HG03097 (cell line): ENCODE results near the gene PTPRT.

Experiments
- ATAC-seq: cut with Tn5 transposase; IDR thresholded peaks from one replicate; pipeline ENCODE4 v1.9.1; 2021; ENCODE audit not compliant: unreplicated experiment, low FRiP score

PTPRT gene

DNA sequence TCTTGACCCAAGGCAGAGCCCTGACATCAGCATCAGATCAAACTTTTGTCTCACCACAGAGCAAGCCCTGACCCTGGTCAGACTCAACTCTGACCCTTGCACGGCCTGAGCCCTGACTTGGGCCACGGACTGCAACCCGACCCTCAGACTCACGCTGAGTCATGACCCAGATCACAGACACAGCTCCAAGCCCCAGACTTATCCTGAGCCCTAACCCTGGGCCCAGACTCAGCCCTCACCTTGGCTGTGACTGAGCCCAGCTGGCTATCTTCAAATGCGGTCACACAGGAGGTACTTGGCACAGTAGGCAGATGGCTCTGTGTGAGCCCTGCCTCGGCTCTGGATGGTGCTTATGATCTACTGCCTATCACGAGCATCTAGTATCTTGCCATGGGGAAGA is 602.3 kb downstream of the PTPRT start:
- no peak for ATAC-seq

DNA sequence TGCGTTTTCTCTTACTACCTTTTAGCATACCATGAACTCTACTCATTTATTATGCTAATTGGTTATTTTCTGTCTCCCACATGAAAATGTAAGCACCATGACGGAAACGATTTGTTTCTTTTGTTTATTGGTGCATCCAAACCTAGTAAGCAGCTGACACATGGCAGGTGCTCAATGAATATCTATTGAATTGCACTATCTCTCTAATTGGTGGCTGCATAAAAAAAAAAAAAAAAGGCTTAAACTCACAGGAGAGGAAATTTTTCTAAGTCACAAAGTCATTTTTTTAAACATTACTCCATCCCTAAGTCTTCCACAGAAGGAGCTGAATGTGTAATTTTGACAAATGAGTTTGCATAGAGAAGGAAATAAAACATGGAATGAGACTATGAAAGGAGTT is 608.4 kb downstream of the PTPRT start:
- ATAC-seq, result no peak

DNA sequence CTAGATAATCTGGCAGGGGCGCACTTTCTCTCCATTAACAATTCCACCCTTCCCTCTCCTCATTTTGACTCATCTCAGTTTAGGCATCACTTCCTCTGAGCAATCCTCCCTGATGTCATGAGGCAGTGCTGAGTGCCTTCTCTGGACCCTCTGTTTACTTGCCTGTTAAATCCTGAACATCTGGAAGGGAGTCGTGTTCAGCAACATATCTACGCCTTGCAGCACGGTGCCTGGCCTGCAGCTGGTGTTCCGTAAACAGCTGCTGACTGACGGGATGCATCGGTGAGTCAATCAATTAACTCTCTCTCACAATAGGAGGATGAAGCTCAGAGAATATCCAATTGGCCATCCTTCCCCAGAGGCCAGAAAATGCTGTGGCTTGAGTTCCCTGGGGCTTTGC is 613.5 kb downstream of the PTPRT start:
- ATAC-seq, result no peak

DNA sequence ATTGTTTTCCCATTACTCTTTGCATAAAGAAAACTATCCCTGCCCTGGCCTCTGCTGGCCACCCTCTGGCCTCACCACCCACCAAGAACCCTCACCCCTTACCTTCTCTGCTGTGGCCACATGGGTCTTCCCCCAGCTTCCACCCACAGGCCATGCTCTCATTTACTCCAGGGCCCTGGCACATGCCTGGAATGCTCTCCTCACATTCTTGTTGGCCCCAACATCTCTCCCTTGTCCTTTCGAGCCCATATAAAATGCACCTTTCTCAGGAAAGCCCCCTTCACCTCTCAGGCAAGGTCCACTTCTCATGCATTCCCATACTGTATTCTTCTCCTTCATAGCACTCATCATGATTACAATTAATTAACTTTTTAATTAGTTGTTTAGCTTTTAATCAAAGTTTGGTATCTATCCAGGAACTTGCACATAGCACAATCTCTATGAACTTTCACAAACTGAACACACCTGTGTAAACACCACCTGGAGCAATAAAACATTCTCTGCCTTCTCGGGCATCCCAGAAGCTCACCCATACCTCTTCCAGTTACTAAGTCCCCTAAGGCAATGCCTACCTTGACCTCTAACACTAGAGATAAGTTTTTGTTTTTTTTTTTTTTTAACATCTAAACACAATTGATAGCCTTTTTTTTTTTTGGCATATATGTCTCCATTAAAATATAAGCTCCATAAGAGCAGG is 617.2 kb downstream of the PTPRT start:
- ATAC-seq, result no peak

DNA sequence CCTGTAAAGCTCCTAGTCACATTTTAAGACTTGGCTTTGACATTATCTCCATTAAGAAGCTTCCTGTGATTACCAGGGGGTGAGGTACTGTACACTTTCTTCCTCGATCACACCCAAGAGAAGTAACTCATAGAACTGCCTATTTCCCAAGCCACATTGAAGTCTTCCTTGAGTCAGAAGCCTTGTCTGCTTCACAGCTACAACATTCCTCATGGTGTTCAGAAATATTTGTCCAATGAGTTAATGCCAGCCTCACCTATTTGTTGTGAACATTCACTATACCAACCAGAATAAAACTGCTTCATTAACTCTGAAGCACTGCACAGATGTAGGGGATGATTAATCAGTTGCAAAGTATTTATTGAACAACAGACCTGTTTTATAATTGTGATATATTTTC is 622.3 kb downstream of the PTPRT start:
- no peak for ATAC-seq

DNA sequence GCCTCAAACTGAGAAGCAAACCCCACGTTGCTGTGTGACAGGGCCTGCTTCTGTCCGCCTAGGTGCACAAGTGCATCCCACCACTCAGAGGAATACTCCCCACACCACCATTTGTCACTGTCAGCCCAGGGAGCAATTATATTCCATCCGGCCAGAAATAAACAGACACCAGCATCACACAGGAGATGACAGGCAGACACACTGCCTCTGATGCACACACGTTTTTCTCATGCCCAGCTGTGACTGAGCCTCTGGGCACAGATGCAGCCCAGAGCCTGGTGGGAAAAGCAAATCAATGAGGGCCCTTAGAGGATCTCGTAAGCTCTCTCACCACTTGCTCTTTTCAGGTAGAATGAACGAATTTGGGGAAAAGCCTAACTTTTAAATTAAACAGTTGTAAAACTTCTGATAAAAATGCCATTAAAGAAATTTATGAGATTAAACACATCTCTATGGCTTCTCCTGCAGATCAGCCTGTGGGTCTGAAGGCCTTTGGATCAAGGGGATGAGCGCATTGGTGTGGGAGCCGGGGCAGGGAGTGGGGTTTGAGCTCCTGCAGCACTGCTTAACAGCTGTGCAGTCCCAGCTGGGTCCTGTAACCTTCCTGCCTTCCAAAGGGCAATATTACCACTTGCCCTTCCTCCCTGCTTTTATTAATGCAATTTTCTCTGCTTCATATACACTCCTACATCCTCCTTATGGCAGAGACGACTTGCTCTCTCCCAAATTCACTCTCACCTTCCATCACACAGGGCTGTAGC is 624.3 kb downstream of the PTPRT start:
- no peak for ATAC-seq

DNA sequence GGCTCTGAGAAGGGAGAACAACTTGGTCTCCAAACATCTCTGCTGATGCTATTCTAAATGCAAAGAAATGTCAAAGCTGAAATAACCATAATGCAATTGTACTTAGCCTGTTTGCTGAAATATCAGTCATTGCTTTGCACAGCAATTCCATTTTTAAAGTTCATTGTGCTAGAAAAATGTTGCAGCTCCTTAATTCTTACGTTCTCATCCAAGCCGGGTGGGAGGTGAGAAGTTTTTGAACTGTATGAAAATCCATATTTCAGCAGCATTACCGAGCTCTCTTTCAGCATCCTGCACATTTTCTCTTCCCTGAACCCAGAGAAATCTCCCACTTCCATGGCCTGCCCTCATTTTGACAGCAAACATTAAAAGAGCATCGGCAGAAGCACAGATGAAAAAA is 630.0 kb downstream of the PTPRT start:
- no peak for ATAC-seq

DNA sequence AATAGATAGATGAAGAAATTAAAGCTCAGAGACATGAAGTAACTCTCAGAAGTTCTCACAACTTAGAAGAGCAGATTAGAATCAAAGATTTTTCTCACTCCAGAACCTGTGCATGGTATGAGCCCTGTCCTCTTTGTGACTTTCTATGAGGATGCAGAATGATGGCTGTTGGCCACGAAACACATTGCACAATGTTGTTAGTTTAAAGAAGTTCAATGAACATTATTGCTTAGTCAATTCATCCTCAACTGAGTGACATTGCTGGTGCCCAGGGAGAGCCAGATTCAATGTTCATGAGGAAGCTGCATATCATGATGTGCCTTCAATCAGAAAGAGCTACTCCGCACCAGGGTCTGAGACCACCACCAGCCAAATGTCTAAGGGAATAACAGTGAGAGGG is 633.1 kb downstream of the PTPRT start:
- ATAC-seq, result no peak

DNA sequence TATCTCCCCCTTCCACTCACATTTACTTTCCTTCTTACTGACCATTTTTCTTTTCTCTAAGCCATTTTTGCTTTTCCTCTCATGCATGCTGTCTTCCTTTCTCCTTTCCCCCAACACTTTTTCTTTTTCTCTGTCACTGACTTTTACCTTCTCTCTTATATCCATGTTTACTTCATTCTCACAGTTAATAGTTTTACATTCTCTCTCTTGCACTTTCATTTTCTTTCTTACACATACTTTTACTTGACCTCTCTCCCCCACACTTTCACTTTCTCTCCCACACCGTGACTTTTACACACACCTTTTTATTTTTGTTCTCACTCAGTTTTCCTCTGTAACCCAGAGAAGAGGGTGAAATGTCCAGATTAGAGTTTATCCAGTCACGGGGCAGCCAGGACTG is 636.3 kb downstream of the PTPRT start:
- ATAC-seq, result no peak

DNA sequence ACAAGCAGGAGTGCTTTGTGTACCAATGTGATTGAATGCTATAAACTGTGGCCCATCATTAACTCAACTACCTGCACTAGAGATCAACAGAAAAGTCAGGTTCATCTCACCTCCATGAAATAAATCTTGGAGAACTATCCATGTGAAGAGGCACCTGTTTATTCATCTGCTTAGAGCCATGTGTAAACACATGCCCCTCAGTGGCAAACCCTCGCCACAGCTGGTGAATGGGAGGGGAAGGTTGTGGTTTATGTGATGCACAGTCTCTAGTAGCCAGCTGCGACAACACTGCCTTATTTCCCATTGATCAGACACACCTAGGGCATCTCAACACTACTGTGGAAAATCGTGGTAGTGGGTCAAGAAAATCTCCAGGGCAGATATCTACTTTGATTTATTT is 640.2 kb downstream of the PTPRT start:
- ATAC-seq, result no peak

DNA sequence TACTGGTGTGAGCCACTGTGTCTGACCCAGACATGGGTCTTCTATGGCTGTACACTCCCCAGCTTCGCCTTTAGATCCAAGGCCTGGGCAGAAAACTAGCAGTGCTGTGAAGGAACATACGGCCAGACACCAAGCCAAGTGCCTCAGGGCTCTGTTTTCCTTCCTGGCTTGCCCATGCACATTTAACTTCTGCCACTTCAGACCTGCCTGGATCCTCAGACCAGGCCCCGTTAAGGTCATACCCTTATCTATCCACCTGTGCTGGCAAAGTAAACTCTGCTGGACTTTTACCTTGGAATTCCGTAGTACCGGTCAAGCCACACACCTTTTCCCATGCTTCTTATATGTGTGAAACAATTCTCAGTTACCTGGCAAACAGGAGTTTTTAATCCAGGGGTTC is 644.8 kb downstream of the PTPRT start:
- no peak for ATAC-seq

DNA sequence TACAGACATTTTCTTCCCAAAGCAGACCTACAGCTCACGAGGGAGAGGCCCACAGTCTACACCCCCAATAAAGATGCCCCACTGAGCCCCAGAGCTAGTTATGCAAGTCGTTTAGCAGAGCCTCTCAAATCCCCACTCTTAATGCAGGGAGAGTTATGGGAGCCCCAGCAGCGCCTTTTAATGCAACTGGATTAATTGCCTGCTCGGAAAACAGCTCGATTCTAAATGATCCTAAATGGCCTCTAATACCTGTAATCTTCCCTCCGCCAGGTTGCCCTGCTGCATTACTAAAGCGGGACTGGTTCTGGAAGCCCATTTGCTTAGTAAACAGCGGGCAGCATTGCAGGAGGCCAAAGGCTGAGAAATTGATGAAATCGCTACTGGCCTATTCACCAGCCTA is 656.9 kb downstream of the PTPRT start:
- ATAC-seq, result no peak

DNA sequence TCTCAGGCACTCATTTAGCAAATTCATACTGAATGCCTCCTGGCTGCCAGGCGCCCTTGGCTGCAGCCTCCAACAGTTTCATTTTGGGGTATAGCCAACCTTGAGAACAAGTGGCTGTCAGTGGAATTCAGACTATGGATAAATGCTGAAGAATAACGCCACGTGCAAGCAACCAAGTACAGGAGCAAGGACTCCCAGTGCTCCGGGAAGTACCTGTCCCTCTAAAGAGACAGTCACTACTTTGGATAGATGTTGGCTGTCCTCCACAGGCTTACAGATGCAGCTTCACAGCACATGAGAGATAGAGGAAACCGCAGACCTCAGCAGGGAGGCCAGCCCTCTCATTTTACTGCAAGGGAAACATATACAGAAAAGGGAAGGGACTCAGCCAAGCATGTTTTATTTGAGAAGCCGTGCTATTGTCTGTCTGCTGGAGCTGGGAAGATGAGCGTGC is 658.2 kb downstream of the PTPRT start:
- no peak for ATAC-seq

DNA sequence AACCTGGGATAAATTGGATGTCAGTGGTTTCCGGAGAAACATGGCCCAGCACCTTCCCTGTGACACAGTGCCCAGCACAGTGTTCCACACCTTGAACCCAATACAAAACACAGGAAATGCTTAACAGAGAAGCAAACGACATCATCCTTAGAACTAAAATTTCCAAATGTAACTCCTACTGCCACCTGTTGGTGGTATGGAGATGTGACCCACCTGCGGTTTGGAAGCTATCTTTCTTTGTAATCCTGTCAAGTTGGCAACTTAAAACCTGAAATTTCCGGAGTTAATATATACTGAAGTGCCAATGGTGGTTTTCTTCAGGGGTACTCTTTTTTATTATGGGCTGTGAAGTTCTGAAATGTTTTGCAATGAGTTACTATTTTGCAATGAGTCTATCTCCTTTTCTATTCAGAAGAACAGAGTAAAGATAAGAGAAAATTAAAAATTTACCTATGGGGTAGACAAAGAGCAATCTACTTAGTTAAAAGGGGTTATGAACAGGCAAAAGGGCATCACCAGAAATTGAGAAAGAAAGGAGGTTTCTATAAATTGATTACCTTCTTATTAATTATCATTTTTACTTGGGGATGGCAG is 658.8 kb downstream of the PTPRT start:
- no peak for ATAC-seq

DNA sequence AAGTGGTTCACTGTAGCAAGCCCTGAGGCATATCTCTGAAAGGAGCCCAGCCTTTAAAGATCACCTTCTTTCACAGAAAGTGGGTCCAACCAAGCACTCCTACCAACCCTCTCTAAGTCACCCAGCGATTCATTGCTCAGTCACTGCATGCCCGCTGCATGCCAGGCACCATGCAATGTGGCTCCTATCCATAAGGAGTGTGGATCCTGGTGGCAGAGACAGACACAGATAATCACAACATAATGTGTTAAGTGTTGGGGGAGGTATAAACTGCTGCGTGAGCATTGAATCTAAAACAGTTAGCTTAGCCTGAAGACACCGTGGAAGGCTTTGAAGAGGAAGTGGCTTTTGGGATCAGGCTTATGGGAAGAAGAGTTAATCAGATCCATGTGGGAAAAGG is 659.5 kb downstream of the PTPRT start:
- no peak for ATAC-seq

DNA sequence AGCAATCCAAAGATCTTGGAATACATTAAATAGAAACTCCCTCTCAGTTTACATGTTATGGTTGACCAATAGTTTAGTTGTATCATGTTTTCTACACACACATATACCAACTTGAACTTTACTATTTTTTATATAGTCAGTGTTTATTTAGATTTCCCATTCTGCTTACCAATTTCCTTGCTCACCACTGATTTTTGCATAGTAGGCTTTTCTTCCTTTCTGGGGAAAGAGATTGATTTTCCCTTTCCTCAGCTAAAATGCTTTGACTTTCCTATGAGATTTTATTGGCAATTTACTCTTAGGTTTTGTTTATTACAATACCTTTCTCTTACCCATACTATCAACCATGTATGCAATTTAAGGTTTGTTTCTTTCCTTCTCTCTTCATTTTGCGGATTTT is 665.6 kb downstream of the PTPRT start:
- no peak for ATAC-seq

DNA sequence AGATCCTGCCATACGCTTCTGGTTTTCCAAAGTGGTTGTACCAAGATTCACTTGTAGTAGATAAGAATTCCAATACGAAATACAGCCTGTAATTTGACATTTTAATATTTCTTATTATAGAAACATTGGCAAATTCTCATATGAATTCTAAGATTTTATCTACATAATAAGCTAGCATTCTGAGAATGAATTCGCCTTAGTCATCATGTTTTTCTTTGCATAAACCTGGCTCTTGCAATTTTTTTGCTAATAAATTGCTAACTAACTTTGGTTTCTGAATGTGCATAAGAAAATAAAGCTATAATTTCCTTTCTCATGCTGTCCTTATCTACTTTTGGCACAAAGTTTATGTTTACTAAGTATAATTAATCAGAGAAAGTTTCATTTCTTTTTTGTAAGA is 673.0 kb downstream of the PTPRT start:
- no peak for ATAC-seq

DNA sequence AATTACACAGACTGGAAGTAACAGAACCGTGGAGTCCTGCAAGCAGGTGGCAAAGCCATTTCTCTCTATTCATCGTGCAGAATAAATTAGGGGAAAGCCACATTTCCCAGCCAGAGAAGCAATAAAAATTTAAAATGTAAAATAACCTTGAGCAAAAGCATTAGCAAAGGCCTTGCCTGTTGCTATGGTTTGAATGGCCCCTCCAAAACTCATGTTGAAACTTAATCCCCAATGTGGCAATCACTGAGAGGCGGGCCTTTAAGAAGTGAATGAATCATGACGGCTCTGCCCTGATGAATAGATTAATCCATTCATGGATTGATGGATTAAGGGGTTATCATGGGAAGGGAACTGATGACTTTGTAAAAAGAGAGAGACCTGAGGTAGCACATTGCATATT is 679.0 kb downstream of the PTPRT start:
- ATAC-seq, result no peak

DNA sequence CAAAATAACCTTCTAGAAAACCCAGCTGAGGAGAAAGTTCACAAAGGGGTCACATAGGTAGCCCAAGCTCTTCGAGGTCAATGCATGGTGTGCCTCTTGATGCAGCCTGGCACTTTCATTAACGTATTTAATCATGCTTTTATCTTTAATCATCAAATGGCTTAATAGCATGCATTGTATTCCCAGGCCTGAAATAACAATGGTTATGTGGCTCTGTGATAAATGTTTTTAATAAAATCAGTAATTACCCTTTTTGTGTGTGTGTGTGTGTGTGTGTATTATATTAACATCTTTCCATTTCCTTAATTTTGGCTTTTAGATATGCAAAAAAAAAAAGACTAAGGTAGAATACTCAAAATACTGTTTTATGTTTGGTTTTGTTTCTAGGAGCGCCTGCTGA is 681.8 kb downstream of the PTPRT start:
- no peak for ATAC-seq

DNA sequence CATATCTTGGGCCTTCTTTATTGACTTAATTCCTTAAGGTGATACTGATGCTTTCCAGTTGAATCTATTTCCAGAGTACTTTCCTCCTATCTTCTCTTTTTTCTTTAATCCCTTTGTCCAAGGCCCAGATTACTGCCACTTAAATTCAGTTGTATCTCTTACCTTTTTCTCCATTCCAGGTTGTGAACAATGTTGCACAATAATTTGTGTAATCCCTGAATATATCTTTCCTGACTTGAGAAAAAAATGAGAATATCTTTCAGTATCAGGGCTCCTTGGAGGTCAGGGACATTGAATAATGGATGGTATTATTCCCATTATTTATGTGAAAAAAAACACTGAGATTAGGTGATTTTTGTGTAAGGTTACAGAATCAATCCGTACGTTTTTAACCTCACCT is 683.3 kb downstream of the PTPRT start:
- no peak for ATAC-seq

DNA sequence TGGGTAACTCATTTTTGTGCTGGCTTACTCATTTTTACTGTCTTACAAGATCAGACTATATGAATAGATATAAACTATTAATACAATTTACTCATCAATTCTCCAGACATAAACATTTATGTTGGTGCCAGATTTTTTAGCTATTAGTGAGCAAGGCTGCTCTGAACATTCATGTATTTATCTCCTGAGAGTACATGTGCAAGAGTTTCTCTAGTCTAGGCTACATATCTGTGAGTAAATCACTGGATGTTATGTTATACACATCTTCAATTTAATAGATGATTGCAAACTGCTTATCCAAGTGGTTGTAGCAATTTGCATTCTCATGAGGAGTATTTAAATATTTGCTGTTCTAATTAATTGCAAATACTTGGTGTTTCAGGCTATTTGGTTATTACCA is 687.1 kb downstream of the PTPRT start:
- ATAC-seq, result no peak

DNA sequence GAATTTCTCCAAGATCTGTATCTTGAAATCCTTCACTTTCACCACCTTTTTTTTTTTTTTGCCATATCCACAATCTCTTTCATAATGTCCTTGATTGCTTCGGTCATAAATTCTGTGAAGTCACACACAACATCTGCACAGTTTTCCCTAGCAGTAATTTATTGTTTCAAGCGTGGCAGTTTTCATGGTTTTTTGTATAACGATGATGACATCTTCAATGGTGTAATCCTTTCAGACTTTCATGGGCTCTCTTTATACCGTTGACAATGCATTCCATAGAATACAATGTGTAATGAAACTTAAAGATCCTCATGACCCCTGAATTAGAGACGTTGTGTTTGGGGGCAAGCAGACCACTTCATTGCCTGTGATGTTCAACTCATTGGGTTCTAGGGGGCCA is 693.1 kb downstream of the PTPRT start:
- no peak for ATAC-seq
